ENCODE results near the gene PDGFRB.

Gene PDGFRB

GRCh38 chr5:150080696-150081435 is 74.8 kb downstream of the PDGFRB start:
- Histone ChIP-seq H3K18ac (ENCODE audit: low read length) (no peak overlapping the region), H3K9me3 (replicated peaks in 1 of 2; ENCODE audit: control insufficient read depth in 2 of 2, insufficient read depth in 1 of 2, low read depth in 1 of 2, low read length in 2 of 2) (no peaks in the 10 kb centered on the region), H2BK12ac (ENCODE audit: low read length) (no peak overlapping the region), H3K23ac (ENCODE audit: low read depth, low read length, poor library complexity) (peak overlapping the region; percentile 82), H2BK120ac (ENCODE audit: low read depth, low read length) (no peak overlapping the region), H4K8ac (ENCODE audit: low read depth, low read length) (no peak overlapping the region), H3K27ac (replicated peaks; ENCODE audit: low read length) (no peak overlapping the region), H3K79me1 (ENCODE audit: low read depth, low read length) (no peaks in the 10 kb centered on the region), H2BK5ac (ENCODE audit: low read length) (no peak overlapping the region), H3K14ac (ENCODE audit: low read length) (no peak overlapping the region), H3K9ac (ENCODE audit: low read depth, low read length, poor library complexity) (no peak overlapping the region), H4K91ac (ENCODE audit: low read depth, low read length, poor library complexity) (peak overlapping the region; percentile 38), H3K4me2 (ENCODE audit: insufficient read depth, low read length, poor library complexity, severe bottlenecking) (no peak overlapping the region), H2AK5ac (ENCODE audit: low read depth, low read length) (peak overlapping the region; percentile 30), H3K36me3 (replicated peaks in 1 of 2; ENCODE audit: control insufficient read depth in 2 of 2, insufficient read depth in 2 of 2, low read length in 2 of 2) (no peaks in the 10 kb centered on the region), H3K4me3 (ENCODE audit: low read length in 2 of 2) (no peak overlapping the region), H3K27me3 (ENCODE audit: control insufficient read depth in 3 of 3, insufficient read depth in 3 of 3, low read depth in 1 of 3, low read length in 3 of 3) (peaks cover 0 to 42% (median under 1%) of the 10 kb centered on the region in 3 experiments), H2AFZ (ENCODE audit: low read length) (no peak overlapping the region), H3K4ac (ENCODE audit: low read length) (no peak overlapping the region), H3K4me1 (ENCODE audit: control insufficient read depth in 2 of 2, insufficient read depth in 1 of 2, low read depth in 1 of 2, low read length in 2 of 2) (peaks cover 11 to 16% of the 10 kb centered on the region in 2 donors), H2BK15ac (ENCODE audit: low read length) (peak overlapping the region; percentile 54)
- DNase-seq (ENCODE audit: low spot score), result no peak
- no CpG with 5 or more reads among the region's 15 CpGs for WGBS, 2 donors (ENCODE audit: extremely low coverage in 2 of 2, insufficient read length in 2 of 2, insufficient replicate concordance in 1 of 2)

GRCh38 chr5:150079909-150080461 is 75.7 kb downstream of the PDGFRB start:
- no peak for DNase-seq (ENCODE audit: low spot score)
- Histone ChIP-seq H3K79me1 (ENCODE audit: low read depth, low read length) (no peaks in the 10 kb centered on the region), H3K23ac (ENCODE audit: low read depth, low read length, poor library complexity) (peak overlapping the region; percentile 16), H3K4ac (ENCODE audit: low read length) (no peak overlapping the region), H3K9ac (ENCODE audit: low read depth, low read length, poor library complexity) (peak overlapping the region; percentile 17), H2BK15ac (ENCODE audit: low read length) (no peak overlapping the region), H3K14ac (ENCODE audit: low read length) (no peak overlapping the region), H3K4me3 (ENCODE audit: low read length in 2 of 2) (no peak overlapping the region), H4K8ac (ENCODE audit: low read depth, low read length) (no peak overlapping the region), H2BK120ac (ENCODE audit: low read depth, low read length) (peak overlapping the region; percentile 56), H3K27ac (replicated peaks; ENCODE audit: low read length) (no peak overlapping the region), H3K27me3 (ENCODE audit: control insufficient read depth in 3 of 3, insufficient read depth in 3 of 3, low read depth in 1 of 3, low read length in 3 of 3) (peaks cover 0 to 43% (median 0%) of the 10 kb centered on the region in 3 experiments), H2AK5ac (ENCODE audit: low read depth, low read length) (peak overlapping the region; percentile 30), H3K4me2 (ENCODE audit: insufficient read depth, low read length, poor library complexity, severe bottlenecking) (no peak overlapping the region), H2BK5ac (ENCODE audit: low read length) (no peak overlapping the region), H3K36me3 (replicated peaks in 1 of 2; ENCODE audit: control insufficient read depth in 2 of 2, insufficient read depth in 2 of 2, low read length in 2 of 2) (no peaks in the 10 kb centered on the region), H4K91ac (ENCODE audit: low read depth, low read length, poor library complexity) (no peak overlapping the region), H3K9me3 (replicated peaks in 1 of 2; ENCODE audit: control insufficient read depth in 2 of 2, insufficient read depth in 1 of 2, low read depth in 1 of 2, low read length in 2 of 2) (no peaks in the 10 kb centered on the region), H3K18ac (ENCODE audit: low read length) (peak overlapping the region; percentile 35), H3K4me1 (ENCODE audit: control insufficient read depth in 2 of 2, insufficient read depth in 1 of 2, low read depth in 1 of 2, low read length in 2 of 2) (peaks cover 11 to 16% of the 10 kb centered on the region in 2 donors), H2BK12ac (ENCODE audit: low read length) (peak overlapping the region; percentile 43), H2AFZ (ENCODE audit: low read length) (no peak overlapping the region)
- WGBS, 2 donors (ENCODE audit: extremely low coverage in 2 of 2, insufficient read length in 2 of 2, insufficient replicate concordance in 1 of 2), result no CpG with 5 or more reads among the region's 19 CpGs

DNA sequence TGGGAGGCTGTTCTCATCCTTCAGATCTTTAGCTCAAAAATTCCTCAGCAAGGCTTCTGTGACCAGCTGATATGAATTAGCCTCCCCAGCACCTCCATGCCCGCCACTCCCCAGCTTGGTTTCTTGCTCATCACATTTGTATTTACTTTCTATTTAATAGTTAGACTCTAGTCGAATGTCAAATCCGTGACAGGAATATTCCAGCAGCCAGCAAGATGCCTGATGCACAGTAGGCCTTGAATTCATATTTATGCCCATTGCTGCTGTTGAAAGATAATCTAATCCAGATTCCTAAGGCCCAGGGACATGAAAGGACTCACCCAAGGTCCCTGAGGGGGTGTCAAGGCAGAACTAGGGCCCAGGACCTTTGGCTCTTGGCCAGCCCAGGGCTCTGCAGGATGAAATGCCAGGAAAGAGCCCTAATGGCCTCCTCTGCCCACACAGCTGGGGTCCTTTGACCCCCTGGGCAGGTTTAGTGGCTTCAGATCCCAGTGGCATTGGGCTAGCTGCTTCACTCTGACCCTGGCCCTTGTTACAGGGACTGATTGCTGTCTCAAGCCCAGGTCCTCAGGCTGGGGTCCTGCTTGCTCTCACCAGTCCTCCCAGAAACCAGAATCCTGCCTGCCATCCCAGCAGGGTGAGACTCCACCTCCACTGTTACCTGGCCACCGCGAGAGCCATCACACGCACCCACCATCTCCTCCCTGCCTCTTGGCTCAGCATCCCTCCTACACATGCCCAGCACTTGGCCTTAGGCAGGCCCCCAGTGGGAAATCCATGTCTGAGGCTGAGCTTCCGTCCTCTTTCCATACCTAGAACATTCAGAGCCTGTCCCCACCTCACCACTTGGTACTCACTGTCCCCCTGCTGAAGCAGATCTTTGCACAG is 76.6 kb downstream of the PDGFRB start:
- Histone ChIP-seq H3K14ac (ENCODE audit: low read length) (no peak overlapping the region), H3K4me3 (ENCODE audit: low read length in 2 of 2) (no peak overlapping the region), H3K4me1 (ENCODE audit: control insufficient read depth in 2 of 2, insufficient read depth in 1 of 2, low read depth in 1 of 2, low read length in 2 of 2) (peaks cover 11 to 16% of the 10 kb centered on the region in 2 donors), H4K91ac (ENCODE audit: low read depth, low read length, poor library complexity) (peak overlapping the region; percentile 15), H3K27ac (replicated peaks; ENCODE audit: low read length) (no peak overlapping the region), H3K36me3 (replicated peaks in 1 of 2; ENCODE audit: control insufficient read depth in 2 of 2, insufficient read depth in 2 of 2, low read length in 2 of 2) (no peaks in the 10 kb centered on the region), H3K4me2 (ENCODE audit: insufficient read depth, low read length, poor library complexity, severe bottlenecking) (no peak overlapping the region), H3K18ac (ENCODE audit: low read length) (no peak overlapping the region), H4K8ac (ENCODE audit: low read depth, low read length) (no peak overlapping the region), H2AK5ac (ENCODE audit: low read depth, low read length) (peak overlapping the region; percentile 78), H2BK15ac (ENCODE audit: low read length) (no peak overlapping the region), H2BK5ac (ENCODE audit: low read length) (no peak overlapping the region), H2BK120ac (ENCODE audit: low read depth, low read length) (no peak overlapping the region), H3K9ac (ENCODE audit: low read depth, low read length, poor library complexity) (no peak overlapping the region), H3K79me1 (ENCODE audit: low read depth, low read length) (no peaks in the 10 kb centered on the region), H2AFZ (ENCODE audit: low read length) (no peak overlapping the region), H2BK12ac (ENCODE audit: low read length) (no peak overlapping the region), H3K9me3 (replicated peaks in 1 of 2; ENCODE audit: control insufficient read depth in 2 of 2, insufficient read depth in 1 of 2, low read depth in 1 of 2, low read length in 2 of 2) (no peaks in the 10 kb centered on the region), H3K4ac (ENCODE audit: low read length) (no peak overlapping the region), H3K23ac (ENCODE audit: low read depth, low read length, poor library complexity) (no peak overlapping the region), H3K27me3 (ENCODE audit: control insufficient read depth in 3 of 3, insufficient read depth in 3 of 3, low read depth in 1 of 3, low read length in 3 of 3) (peaks cover 0 to 50% (median 0%) of the 10 kb centered on the region in 3 experiments)
- DNase-seq (ENCODE audit: low spot score), result no peak
- no CpG with 5 or more reads among the region's 7 CpGs for WGBS, 2 donors (ENCODE audit: extremely low coverage in 2 of 2, insufficient read length in 2 of 2, insufficient replicate concordance in 1 of 2)

All from neuronal stem cell (in vitro differentiated cells).